ENCODE data around the gene RFC2.

The RFC2 gene

DNA sequence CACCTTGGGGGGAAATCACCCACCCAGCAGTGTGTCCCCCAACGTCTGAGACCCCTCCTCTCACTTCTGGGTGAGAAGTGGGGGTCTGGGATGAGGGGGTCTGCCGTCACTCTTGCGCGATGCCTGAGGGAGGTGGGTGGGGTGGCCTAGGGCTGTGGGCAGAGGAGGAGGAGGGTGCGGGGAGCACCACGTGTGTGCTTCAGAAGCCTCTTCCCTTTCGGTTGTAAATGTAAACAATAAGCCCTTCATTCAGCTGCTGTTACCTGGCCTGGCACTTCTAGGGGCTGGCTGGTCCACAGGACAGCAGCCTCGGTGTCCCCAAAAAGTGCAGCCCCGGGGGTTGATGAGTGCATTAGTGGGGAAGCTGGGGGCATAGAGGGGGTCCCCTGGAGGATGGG, 36.4 kb upstream of the RFC2 start:
- Histone ChIP-seq H3K9me3 (ENCODE audit: control insufficient read depth, low read length) (no peaks in the 10 kb centered on the region), H3K4me3 (ENCODE audit: low read length) (peak overlapping the region; percentile 90)
- DNase-seq (ENCODE audit: low read depth) = no peak

DNA sequence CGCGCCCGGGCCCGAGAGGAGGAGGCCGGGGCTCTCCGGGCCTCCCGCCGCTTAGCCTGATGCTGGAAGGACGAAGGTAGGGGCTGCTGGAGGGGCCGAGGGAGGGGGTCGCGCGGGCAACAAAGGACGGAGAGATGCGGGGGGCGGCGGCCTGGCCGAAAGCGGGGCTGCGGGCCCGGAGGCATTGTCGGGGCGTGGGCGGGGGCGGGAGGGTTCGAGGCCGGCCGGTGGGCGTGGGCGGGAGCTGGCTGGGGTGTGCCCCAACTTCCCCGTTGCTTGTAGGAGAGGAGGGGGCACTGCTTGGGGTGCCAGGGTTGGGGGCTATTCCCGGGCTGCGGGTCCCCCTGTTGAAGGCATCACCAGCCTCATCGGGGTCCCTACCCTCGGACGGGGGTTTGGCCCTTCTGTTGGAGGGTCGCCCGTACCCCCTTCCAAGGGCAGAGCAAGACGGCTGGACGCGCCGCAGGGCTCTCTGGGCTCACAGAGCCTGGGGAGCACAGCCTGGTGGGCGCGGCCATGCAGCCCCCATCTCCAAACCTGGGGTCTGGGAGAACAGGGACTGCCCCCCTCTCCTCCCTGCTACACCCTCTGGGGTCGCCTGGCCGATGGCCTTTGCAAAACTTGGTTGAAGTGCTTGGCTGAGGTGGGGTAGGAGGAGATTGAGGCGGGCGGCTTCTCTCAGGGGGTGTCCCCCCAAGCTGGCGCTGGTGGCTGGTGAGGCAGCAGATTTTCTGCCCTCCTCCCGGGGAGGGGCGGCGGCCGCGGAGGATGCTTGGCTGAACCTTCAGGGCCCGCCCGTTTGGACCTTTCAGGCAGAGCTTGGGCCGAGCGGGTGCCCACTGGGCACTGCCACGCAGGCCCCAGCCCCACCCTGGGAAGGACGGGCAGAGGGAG, 35.7 kb upstream of the RFC2 start:
- Histone ChIP-seq H3K4me3 (ENCODE audit: low read length) (peak overlapping the region; percentile 90), H3K4me1 (ENCODE audit: control insufficient read depth, insufficient read depth, low read length) (peaks cover 25% of the 10 kb centered on the region), H3K9ac (ENCODE audit: low read length) (peak overlapping the region; percentile 86), H3K36me3 (ENCODE audit: control insufficient read depth, insufficient read depth, low read length, severe bottlenecking) (no peaks in the 10 kb centered on the region), H3K9me3 (ENCODE audit: control insufficient read depth, low read length) (no peaks in the 10 kb centered on the region), H3K27me3 (replicated peaks; ENCODE audit: control insufficient read depth, insufficient read depth, low read length) (no peaks in the 10 kb centered on the region)
- DNase-seq (ENCODE audit: low read depth) = peak; percentile 66

More for the DNA sequence above, 36.4 kb upstream of the RFC2 start:
- no peaks in the 10 kb centered on the region for H3K36me3 ChIP-seq (ENCODE audit: control insufficient read depth, insufficient read depth, low read length, severe bottlenecking)
- peak overlapping the region; percentile 86 for H3K9ac ChIP-seq (ENCODE audit: low read length)
- H3K27me3 ChIP-seq (replicated peaks; ENCODE audit: control insufficient read depth, insufficient read depth, low read length) = no peaks in the 10 kb centered on the region
- peaks cover 25% of the 10 kb centered on the region for H3K4me1 ChIP-seq (ENCODE audit: control insufficient read depth, insufficient read depth, low read length)

DNA sequence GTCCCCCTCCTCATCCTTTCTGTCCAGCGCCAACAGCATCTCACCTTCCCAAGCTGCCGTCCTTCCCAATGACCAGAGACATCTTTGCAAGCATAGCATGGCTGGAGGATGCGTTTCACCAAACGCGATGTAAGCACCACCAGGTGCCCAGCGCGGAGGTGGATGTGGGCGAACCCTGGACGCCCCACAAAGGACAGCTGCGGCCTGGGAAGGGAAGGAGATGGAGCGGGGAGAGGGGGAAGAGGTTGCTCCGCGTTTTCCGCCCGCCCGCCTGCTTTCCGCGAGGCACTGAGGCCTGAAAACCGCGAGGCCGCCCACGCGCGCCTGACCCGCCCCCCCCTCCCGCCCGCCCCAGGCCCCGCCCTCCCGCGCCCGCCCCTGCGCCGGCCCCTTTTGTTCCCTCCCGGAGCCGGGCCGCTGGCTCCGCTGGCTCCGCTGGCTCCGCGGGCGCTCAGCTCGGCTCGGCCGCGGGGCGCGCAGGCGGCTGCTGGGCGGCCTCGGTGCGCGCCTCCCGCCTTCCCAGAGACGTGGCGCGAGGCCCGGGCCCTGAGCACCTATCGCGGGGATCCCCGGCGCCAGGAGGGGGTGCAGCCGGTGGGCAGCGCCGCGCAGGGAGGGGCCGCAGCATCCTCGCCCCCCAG, 34.9 kb upstream of the RFC2 start, which contains the start of gene CLIP2:
Gene CLIP2 (plus strand): TSS at position 390 of the 641 bp plus-strand sequence. CDS start 28,140 bp downstream, outside the sequence.
- Histone ChIP-seq H3K4me3 (ENCODE audit: low read length) (peak within 1 kb of the TSS; percentile 90), H3K9ac (ENCODE audit: low read length) (peak within 1 kb of the TSS; percentile 86), H3K9me3 (ENCODE audit: control insufficient read depth, low read length) (no peaks in the 10 kb centered on the region), H3K36me3 (ENCODE audit: control insufficient read depth, insufficient read depth, low read length, severe bottlenecking) (no peaks in the 10 kb centered on the region), H3K27me3 (replicated peaks; ENCODE audit: control insufficient read depth, insufficient read depth, low read length) (no peaks in the 10 kb centered on the region), H3K4me1 (ENCODE audit: control insufficient read depth, insufficient read depth, low read length) (peaks cover 20% of the 10 kb centered on the region)
- DNase-seq (ENCODE audit: low read depth) = peak; percentile 94

DNA sequence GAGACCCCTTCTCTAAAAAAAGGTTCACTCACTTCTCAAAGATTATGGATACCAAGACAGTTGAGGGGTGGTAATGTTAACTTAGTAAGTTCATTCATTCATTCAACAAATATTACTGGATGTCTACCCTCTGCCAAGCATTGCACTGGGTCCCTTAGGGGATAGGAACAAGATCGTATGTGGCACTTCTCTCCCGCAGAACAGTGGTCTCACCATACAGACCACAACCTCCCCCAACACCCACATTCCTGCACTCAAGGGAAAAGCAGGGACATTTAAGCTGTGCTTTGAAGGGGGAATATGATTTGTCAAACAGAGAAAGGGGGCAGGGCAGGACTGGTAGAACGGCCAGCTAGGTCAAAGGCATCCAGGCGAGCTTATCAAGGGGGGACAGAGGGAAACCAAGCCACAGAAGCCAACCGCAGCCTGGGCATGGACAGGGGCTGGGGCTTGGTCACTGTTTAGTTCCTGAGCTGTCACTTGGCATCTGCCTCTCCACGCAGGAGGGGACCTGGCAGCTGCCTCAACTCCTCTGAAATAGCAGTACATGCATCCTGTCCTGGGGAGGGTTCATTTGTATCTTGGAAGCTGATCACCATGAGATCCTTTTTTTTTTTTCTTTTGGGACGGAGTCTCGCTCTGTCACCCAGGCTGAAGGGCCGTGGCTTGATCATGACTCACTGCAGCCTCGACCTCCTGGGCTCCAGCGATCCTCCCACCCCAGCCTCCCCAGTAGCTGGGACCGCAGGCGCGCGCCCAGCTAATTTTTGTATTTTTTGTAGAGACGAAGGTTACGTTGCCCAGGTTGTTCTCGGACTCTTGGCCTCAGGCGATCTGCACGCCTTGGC, 34.1 kb upstream of the RFC2 start:
- Histone ChIP-seq H3K9me3 (ENCODE audit: control insufficient read depth, low read length) (no peaks in the 10 kb centered on the region), H3K36me3 (ENCODE audit: control insufficient read depth, insufficient read depth, low read length, severe bottlenecking) (no peaks in the 10 kb centered on the region), H3K27me3 (replicated peaks; ENCODE audit: control insufficient read depth, insufficient read depth, low read length) (no peaks in the 10 kb centered on the region), H3K4me3 (ENCODE audit: low read length) (peak overlapping the region; percentile 78), H3K9ac (ENCODE audit: low read length) (peak overlapping the region; percentile 4), H3K4me1 (ENCODE audit: control insufficient read depth, insufficient read depth, low read length) (peaks cover 18% of the 10 kb centered on the region)
- DNase-seq (ENCODE audit: low read depth) = no peak

DNA sequence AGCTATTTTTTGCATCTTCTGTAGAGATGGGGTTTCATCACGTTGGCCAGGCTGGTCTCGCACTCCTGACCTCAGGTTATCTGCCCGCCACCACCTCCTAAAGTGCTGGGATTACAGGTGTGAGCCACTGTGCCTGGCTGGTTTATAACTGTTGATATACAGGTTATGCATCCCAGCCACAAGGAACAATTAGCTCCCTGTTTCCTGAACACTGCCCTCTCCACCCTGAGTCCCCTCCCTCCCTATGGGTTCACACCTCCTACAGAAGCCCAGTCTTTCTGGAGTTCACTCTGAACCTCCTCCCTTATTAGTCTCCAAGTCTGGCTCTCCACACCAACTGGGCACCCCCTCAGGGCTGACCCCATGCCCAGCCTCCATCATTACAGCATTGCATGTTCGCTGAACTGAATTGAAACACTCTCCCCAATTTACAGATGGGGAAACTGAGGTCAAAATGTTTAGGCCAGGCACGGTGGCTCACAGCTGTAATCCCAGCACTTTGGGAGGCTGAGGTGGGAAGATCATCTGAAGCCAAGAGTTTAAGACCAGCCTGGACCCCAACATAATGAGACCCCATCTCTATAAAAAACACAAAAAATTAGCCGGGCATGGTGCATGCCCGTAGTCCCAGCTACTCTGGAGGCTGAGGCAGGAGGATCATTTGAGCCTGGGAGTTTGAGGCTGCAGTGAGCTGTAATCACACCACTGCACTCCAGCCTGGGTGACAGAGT, 33.3 kb upstream of the RFC2 start:
- DNase-seq (ENCODE audit: low read depth) = no peak
- H3K36me3 ChIP-seq (ENCODE audit: control insufficient read depth, insufficient read depth, low read length, severe bottlenecking) = no peaks in the 10 kb centered on the region
- H3K27me3 ChIP-seq (replicated peaks; ENCODE audit: control insufficient read depth, insufficient read depth, low read length) = no peaks in the 10 kb centered on the region
- no peak overlapping the region for H3K9ac ChIP-seq (ENCODE audit: low read length)
- no peaks in the 10 kb centered on the region for H3K9me3 ChIP-seq (ENCODE audit: control insufficient read depth, low read length)
- H3K4me1 ChIP-seq (ENCODE audit: control insufficient read depth, insufficient read depth, low read length) = peaks cover 18% of the 10 kb centered on the region
- no peak overlapping the region for H3K4me3 ChIP-seq (ENCODE audit: low read length)

DNA sequence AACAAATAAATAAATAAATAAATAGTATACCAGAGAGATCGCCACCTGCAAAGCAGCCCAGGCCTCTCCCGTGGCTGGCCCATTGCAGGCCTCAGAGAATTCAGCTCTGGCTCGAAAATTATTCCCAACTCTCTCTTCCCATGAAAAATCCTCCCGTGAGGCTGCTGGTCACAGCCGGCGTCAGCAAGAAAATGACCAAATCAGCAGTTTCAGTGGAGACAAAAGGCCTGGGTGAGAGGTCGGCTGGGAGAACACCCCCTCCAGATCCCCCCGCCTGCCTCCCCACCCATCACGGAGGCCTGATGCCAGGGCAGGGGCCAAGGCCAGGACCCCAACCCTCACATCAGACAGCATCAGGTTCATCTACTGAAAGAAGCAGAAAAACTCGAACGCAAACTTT, 31.9 kb upstream of the RFC2 start:
- Histone ChIP-seq H3K4me1 (ENCODE audit: control insufficient read depth, insufficient read depth, low read length) (peaks cover 20% of the 10 kb centered on the region), H3K36me3 (ENCODE audit: control insufficient read depth, insufficient read depth, low read length, severe bottlenecking) (no peaks in the 10 kb centered on the region), H3K27me3 (replicated peaks; ENCODE audit: control insufficient read depth, insufficient read depth, low read length) (no peaks in the 10 kb centered on the region), H3K4me3 (ENCODE audit: low read length) (no peak overlapping the region), H3K9me3 (ENCODE audit: control insufficient read depth, low read length) (no peaks in the 10 kb centered on the region), H3K9ac (ENCODE audit: low read length) (no peak overlapping the region)
- DNase-seq (ENCODE audit: low read depth) = no peak

DNA sequence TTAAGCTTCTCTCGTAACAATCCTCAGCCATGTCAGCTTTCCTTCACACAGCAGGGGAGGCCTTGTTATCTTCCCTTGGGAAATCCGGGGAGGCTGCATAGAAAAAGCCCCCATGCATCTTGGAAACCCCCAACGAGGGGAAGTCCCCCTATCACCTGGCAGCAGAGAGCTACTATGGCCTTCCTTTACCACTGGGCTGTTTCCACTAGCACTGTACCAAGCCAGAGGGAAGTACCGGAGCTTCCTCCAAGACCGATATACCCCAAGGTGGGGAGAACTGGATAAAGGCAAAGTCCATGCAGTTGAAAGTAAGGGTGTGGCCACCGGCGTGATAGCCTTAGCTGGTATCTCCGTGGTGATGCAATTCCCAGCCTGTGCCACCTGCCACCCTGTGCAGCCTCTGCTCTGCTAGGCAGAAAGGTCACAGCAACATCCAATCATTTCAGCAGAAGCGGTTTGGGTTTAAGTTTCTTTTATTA, 30.6 kb upstream of the RFC2 start:
- no peak overlapping the region for H3K4me3 ChIP-seq (ENCODE audit: low read length)
- no peaks in the 10 kb centered on the region for H3K36me3 ChIP-seq (ENCODE audit: control insufficient read depth, insufficient read depth, low read length, severe bottlenecking)
- H3K9me3 ChIP-seq (ENCODE audit: control insufficient read depth, low read length) = no peaks in the 10 kb centered on the region
- H3K27me3 ChIP-seq (replicated peaks; ENCODE audit: control insufficient read depth, insufficient read depth, low read length) = no peaks in the 10 kb centered on the region
- no peak for DNase-seq (ENCODE audit: low read depth)
- H3K9ac ChIP-seq (ENCODE audit: low read length) = no peak overlapping the region
- H3K4me1 ChIP-seq (ENCODE audit: control insufficient read depth, insufficient read depth, low read length) = peaks cover 24% of the 10 kb centered on the region

DNA sequence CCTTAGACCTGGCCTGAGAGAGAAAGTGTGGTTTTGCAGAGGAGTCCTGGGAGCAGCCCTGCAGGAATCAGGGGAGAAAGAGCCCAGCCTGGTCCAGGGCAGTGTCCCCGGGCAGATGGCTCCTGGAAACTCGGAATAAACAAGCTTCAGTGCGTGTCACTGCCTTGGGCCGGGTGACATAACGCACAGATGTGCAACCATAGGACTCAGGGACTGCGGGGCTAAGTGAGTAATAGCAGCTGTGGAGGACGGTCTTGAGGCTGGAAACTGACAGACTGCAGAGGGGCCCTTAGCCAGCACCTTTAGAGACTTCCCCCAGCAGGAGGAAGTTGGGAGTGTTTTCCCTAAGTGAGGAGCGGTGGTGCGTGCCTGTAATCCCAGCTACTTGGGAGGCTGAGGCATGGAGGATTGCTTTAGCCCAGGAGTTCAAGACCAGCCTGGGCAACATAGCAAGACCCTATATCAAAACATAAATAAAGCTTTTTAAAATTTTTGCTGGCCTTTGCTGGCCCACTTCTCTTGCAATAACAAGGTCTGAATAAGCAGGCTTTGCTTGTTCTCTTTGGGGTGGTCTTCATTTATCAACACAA, 29.8 kb upstream of the RFC2 start:
- Histone ChIP-seq H3K4me3 (ENCODE audit: low read length) (no peak overlapping the region), H3K4me1 (ENCODE audit: control insufficient read depth, insufficient read depth, low read length) (peaks cover 28% of the 10 kb centered on the region), H3K36me3 (ENCODE audit: control insufficient read depth, insufficient read depth, low read length, severe bottlenecking) (no peaks in the 10 kb centered on the region), H3K9me3 (ENCODE audit: control insufficient read depth, low read length) (no peaks in the 10 kb centered on the region), H3K9ac (ENCODE audit: low read length) (no peak overlapping the region), H3K27me3 (replicated peaks; ENCODE audit: control insufficient read depth, insufficient read depth, low read length) (no peaks in the 10 kb centered on the region)
- no peak for DNase-seq (ENCODE audit: low read depth)

DNA sequence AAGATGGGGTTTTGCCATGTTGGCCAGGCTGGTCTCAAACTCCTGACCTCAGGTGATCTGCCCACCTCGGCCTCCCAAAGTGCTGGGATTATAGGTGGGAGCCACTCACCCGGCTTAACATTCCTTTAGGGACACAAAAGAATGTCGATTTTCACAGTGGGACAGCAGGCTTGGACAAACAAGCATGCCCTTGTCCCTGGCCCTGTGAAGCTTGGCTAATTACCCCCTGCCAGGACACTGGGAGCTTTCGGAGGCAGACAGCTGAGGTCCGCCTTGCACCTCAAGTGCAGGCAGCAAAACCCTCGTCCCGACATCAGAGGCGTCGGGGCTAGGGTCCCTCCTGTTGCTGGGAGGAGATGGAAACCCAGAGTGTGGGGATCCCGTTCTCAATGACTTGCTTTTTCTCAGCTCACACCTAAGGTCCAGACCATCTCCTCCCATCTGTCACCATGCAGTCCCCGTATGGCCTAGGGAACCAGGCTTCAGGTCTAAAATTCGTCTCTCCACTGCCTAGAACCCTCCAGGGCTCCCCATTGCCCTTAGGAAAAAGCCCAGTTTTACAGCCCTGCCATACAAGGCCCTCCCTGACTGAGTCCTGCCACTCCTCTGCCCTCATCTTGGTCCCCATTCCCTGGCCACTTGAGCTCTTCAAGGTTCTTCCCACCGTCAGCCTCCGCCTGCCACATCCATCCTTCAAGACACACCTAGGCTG, 28.7 kb upstream of the RFC2 start:
- H3K4me3 ChIP-seq (ENCODE audit: low read length) = no peak overlapping the region
- H3K4me1 ChIP-seq (ENCODE audit: control insufficient read depth, insufficient read depth, low read length) = peaks cover 18% of the 10 kb centered on the region
- H3K36me3 ChIP-seq (ENCODE audit: control insufficient read depth, insufficient read depth, low read length, severe bottlenecking) = no peaks in the 10 kb centered on the region
- no peak for DNase-seq (ENCODE audit: low read depth)
- H3K9ac ChIP-seq (ENCODE audit: low read length) = no peak overlapping the region
- H3K9me3 ChIP-seq (ENCODE audit: control insufficient read depth, low read length) = no peaks in the 10 kb centered on the region
- H3K27me3 ChIP-seq (replicated peaks; ENCODE audit: control insufficient read depth, insufficient read depth, low read length) = no peaks in the 10 kb centered on the region

DNA sequence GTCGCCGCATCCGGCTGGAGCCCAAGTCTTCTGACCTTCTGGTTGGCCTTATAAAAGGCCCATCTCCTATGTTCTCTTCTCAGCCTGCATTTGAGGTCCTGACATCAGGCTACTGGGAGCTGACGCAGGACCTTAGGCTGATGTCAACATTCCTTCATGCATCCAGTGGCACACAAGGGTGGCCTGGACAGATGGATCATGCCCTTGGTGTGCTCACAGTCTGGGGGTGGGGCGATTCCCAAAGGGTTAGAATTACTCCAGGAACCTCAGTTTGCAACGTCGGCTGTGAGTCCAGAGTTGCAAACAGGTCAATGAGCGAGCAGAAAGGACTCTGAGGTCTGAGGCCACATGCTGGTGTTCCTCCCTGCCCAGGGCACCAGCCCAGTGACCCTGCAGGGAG, 26.8 kb upstream of the RFC2 start:
- no peak overlapping the region for H3K9ac ChIP-seq (ENCODE audit: low read length)
- DNase-seq (ENCODE audit: low read depth) = no peak
- H3K27me3 ChIP-seq (replicated peaks; ENCODE audit: control insufficient read depth, insufficient read depth, low read length) = no peaks in the 10 kb centered on the region
- peaks cover 16% of the 10 kb centered on the region for H3K4me1 ChIP-seq (ENCODE audit: control insufficient read depth, insufficient read depth, low read length)
- no peaks in the 10 kb centered on the region for H3K36me3 ChIP-seq (ENCODE audit: control insufficient read depth, insufficient read depth, low read length, severe bottlenecking)
- H3K4me3 ChIP-seq (ENCODE audit: low read length) = no peak overlapping the region
- H3K9me3 ChIP-seq (ENCODE audit: control insufficient read depth, low read length) = no peaks in the 10 kb centered on the region
